Thyroid gland (tissue), 4 donors: ENCODE measurements around the gene OPN1SW.

Experiments used
- CTCF ChIP-seq, 6 experiments: fragments of 200-600 bp in 3 of 6; fragments of 450-650 bp in 3 of 6; sonication (generic) in 3 of 6; IDR thresholded peaks; one replicate each; pipeline ENCODE4 v1.5.1; 2016 to 2019; ENCODE audit warnings: antibody characterized with exemption in 6 of 6, mild to moderate bottlenecking in 2 of 6, inconsistent platforms in 1 of 6, moderate library complexity in 1 of 6
- POLR2A ChIP-seq, 2 donors: fragments of 450-650 bp; IDR thresholded peaks; one replicate each; pipeline ENCODE4 v1.6.1; 2017; ENCODE audit warnings: antibody characterized with exemption in 2 of 2, mild to moderate bottlenecking in 2 of 2, moderate library complexity in 1 of 2

GRCh38 chr7:128745706-128746105, 29.9 kb downstream of the OPN1SW start:
- TF ChIP-seq POLR2A (IDR thresholded peaks at IDR 0.05): no peak
- no peak for TF ChIP-seq CTCF (IDR thresholded peaks at IDR 0.05)
